SK-N-MC (cell line): ENCODE results near the gene PLEKHM1.
"Not testable (repeated sequence)": the region's sequence is repeated elsewhere in the genome, so short reads cannot be mapped to it uniquely, and the experiment has no call there.

Experiments
- EZH2 ChIP-seq: fragments of 200-600 bp; sonication (generic); IDR thresholded peaks from one replicate; pipeline ENCODE4 v1.6.1; 2017; ENCODE audit warnings: antibody characterized with exemption
- POLR2AphosphoS5 ChIP-seq: IDR thresholded peaks from 2 replicates; pipeline ENCODE4 v1.6.1; 2012; ENCODE audit warnings: mild to moderate bottlenecking, low read depth, low read length, borderline replicate concordance

GRCh38 chr17:45448483-45448882 is 42.0 kb downstream of the PLEKHM1 start:
- not testable (repeated sequence) for TF ChIP-seq POLR2AphosphoS5, EZH2
